Uterus (tissue), 2 donors: Measurements from ENCODE around the gene B4GALNT3.
A peak's percentile ranks its signal among the peaks of the same experiment; 100 is the strongest.

Experiments used
- POLR2A ChIP-seq, 2 donors: fragments of 450-650 bp; IDR thresholded peaks; one replicate each; pipeline ENCODE4 v1.6.1; 2016; ENCODE audit warnings: antibody characterized with exemption in 2 of 2, mild to moderate bottlenecking in 1 of 2, moderate library complexity in 1 of 2
- TF ChIP-seq, protein P1 (sequence below), 4 experiments: fragments of 200-600 bp in 2 of 4; fragments of 450-650 bp in 2 of 4; sonication (generic) in 2 of 4; IDR thresholded peaks; one replicate each; pipeline ENCODE4 v1.5.1; 2016 to 2019; ENCODE audit warnings: antibody characterized with exemption in 4 of 4, mild to moderate bottlenecking in 2 of 4, moderate library complexity in 1 of 4

DNA sequence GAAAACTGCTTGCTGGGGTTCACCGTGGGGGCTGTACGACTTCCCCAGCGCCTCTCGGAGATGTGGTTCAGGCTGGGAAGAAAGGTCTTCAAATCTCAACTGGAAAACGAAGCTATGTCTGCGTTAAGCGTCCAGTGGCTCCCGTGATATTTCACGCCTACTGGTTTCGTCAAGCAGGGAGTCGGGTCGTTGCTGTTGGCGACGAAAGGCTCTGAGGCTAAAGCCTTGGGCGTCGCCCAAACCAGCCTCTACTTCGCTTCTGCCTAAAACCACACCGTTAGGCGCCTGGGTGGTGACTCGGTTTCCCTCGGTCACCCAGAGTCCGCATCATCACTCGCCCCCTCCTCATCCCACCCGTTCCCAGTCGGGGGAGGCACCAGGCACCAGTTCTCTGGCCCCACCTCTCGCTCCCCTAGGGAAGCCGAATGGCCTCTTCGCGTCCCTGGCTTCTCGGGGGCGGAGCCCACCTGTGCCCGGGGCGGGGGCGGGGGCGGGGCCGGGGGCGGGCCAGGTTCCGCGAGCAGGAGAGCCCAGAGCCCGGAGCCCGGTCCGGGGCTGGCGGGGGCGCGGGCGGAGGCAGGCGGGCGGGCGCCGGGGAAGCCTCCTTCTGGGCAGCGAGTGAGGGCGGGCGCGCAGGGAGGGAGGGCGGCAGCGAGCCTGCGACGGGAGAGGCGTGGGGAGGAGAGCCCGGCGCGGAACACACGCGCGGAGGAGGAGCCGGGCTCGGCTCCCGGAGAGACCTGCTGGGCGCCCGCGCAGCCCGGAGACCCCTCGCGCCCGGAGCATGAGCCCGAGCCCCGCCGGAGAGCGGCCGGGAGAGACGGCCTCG is at the start of gene B4GALNT3:
- TF ChIP-seq, protein P1, sequence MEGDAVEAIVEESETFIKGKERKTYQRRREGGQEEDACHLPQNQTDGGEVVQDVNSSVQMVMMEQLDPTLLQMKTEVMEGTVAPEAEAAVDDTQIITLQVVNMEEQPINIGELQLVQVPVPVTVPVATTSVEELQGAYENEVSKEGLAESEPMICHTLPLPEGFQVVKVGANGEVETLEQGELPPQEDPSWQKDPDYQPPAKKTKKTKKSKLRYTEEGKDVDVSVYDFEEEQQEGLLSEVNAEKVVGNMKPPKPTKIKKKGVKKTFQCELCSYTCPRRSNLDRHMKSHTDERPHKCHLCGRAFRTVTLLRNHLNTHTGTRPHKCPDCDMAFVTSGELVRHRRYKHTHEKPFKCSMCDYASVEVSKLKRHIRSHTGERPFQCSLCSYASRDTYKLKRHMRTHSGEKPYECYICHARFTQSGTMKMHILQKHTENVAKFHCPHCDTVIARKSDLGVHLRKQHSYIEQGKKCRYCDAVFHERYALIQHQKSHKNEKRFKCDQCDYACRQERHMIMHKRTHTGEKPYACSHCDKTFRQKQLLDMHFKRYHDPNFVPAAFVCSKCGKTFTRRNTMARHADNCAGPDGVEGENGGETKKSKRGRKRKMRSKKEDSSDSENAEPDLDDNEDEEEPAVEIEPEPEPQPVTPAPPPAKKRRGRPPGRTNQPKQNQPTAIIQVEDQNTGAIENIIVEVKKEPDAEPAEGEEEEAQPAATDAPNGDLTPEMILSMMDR (IDR thresholded peaks at IDR 0.05) = no peak
- peak in 1 of 2 donors; percentile 54 for TF ChIP-seq POLR2A (IDR thresholded peaks at IDR 0.05)
